Keratinocyte (primary cell): ENCODE data around the gene PALM2AKAP2. TPM values are rescaled to one million over a fixed set of nuclear protein-coding genes. Genes with fewer than 3 reads are reported as not detected.

ENCODE experiments used
- DNase-seq: peaks from one replicate; pipeline ENCODE4 v3.0.0-alpha.2; 2011; ENCODE audit warnings: low read depth, missing footprints, low spot score
- FAIRE-seq: peaks from 2 replicates; lab custom pipeline; 2011; peaks lifted over from hg19 to GRCh38; lab: Jason Lieb, UNC
- H2AFZ ChIP-seq: 2 replicates; pipeline ENCODE4 v1.6.0; 2012; ENCODE audit warnings: low read length, control low read depth, inconsistent platforms; ENCODE audit not compliant: control insufficient read depth
- H3K27ac ChIP-seq: 2 replicates; pipeline ENCODE4 v1.5.1; 2011; ENCODE audit warnings: low read length; ENCODE audit not compliant: control insufficient read depth, insufficient read depth
- H3K27me3 ChIP-seq: 3 replicates; pipeline ENCODE4 v1.6.0; 2011; ENCODE audit warnings: low read length; ENCODE audit not compliant: control insufficient read depth, insufficient read depth; ENCODE audit errors: extremely low read depth
- H3K36me3 ChIP-seq, 2 experiments: 2 replicates in 1 of 2; 3 replicates in 1 of 2; pipeline ENCODE4 v1.5.1; 2011; ENCODE audit warnings: low read length in 2 of 2, mild to moderate bottlenecking in 1 of 2; ENCODE audit not compliant: control insufficient read depth in 2 of 2, insufficient read depth in 2 of 2; ENCODE audit errors: extremely low read depth in 1 of 2
- H3K4me1 ChIP-seq: 3 replicates; pipeline ENCODE4 v1.5.1; 2011; ENCODE audit warnings: low read length; ENCODE audit not compliant: control insufficient read depth, insufficient read depth; ENCODE audit errors: extremely low read depth
- H3K4me2 ChIP-seq: 3 replicates; pipeline ENCODE4 v1.6.0; 2011; ENCODE audit warnings: low read depth, low read length; ENCODE audit not compliant: control insufficient read depth, insufficient read depth; ENCODE audit errors: extremely low read depth
- H3K4me3 ChIP-seq, 3 experiments: fragments of 200-600 bp in 1 of 3; sonication (generic) in 1 of 3; 2 replicates in 2 of 3; 3 replicates in 1 of 3; pipeline ENCODE4 v1.5.1; 2011 to 2016; ENCODE audit warnings: low read length in 3 of 3, mild to moderate bottlenecking in 3 of 3, control low read depth in 2 of 3, inconsistent platforms in 1 of 3, low read depth in 1 of 3, mixed read lengths in 1 of 3, mixed run types in 1 of 3, moderate library complexity in 1 of 3; ENCODE audit not compliant: control insufficient read depth in 2 of 3, insufficient read depth in 2 of 3; ENCODE audit errors: extremely low read depth in 1 of 3
- H3K79me2 ChIP-seq: 2 replicates; pipeline ENCODE4 v1.6.0; 2012; ENCODE audit warnings: low read length; ENCODE audit not compliant: control insufficient read depth, insufficient read depth
- H3K9ac ChIP-seq: 3 replicates; pipeline ENCODE4 v1.6.0; 2011; ENCODE audit warnings: low read length; ENCODE audit not compliant: control insufficient read depth, insufficient read depth; ENCODE audit errors: extremely low read depth
- H3K9me1 ChIP-seq: 3 replicates; pipeline ENCODE4 v1.6.0; 2011; ENCODE audit warnings: low read length; ENCODE audit not compliant: control insufficient read depth, insufficient read depth; ENCODE audit errors: extremely low read depth
- H3K9me3 ChIP-seq: 2 replicates; pipeline ENCODE4 v1.5.1; 2012; ENCODE audit warnings: low read depth, low read length; ENCODE audit not compliant: control insufficient read depth
- H4K20me1 ChIP-seq: 3 replicates; pipeline ENCODE4 v1.6.0; 2011; ENCODE audit warnings: low read length; ENCODE audit not compliant: control insufficient read depth, insufficient read depth; ENCODE audit errors: extremely low read depth
- EZH2 ChIP-seq: IDR thresholded peaks from one replicate; pipeline ENCODE4 v1.6.1; 2012; ENCODE audit warnings: inconsistent platforms, mild to moderate bottlenecking, low read length, moderate library complexity
- dilution Hi-C: fragments of 300-500 bp; cut with MboI; formaldehyde crosslinking; loops from one replicate; pipeline ENCODE4 v1.7.0; 2020; ENCODE audit warnings: low sequenced_read_pairs; ENCODE audit not compliant: extremely low pct_ligation_motif_present
- polyA plus RNA-seq, 5 experiments: library from polyadenylated mRNA; depleted of rRNA in 3 of 5; stranded (reverse) in 3 of 5; stranded (forward) in 1 of 5; unstranded in 1 of 5; fragments of >200 nt; gene quantifications; 1 replicate in 1 of 5; 2 replicates in 3 of 5; 3 replicates in 1 of 5; pipeline versions ENCODE4 v1.2.1 to v1.2.3, GENCODE V29; 2011 to 2012; ENCODE audit warnings: missing spikeins in 2 of 5, low read depth in 1 of 5, low replicate concordance in 1 of 5
- TF ChIP-seq, protein P1 (sequence below), 3 experiments: IDR thresholded peaks in 1 of 3; conservative IDR thresholded peaks in 1 of 3; optimal IDR thresholded peaks in 1 of 3; 2 replicates in 2 of 3; 3 replicates in 1 of 3; pipeline versions ENCODE3 to v1.5.1; 2011; ENCODE audit warnings: low read length in 3 of 3, mild to moderate bottlenecking in 3 of 3, moderate library complexity in 2 of 3, control low read depth in 1 of 3, inconsistent platforms in 1 of 3; ENCODE audit not compliant: insufficient read depth in 2 of 3; ENCODE audit errors: extremely low read depth in 1 of 3

Gene PALM2AKAP2
- polyA plus RNA-seq, 1 donor (not counting 4 experiments of a cell fraction or from before 2014, with no cell fraction given): 3.6 TPM

GRCh38 chr9:109802491-109802890, 22.5 kb downstream of the PALM2AKAP2 start:
- peaks cover 10% of the 10 kb centered on the region for H3K4me1 ChIP-seq
- no peak overlapping the region for H3K9ac ChIP-seq
- H2AFZ ChIP-seq: no peak overlapping the region
- H3K27me3 ChIP-seq: no peaks in the 10 kb centered on the region
- H3K36me3 ChIP-seq: no peaks in the 10 kb centered on the region
- FAIRE-seq (no peak), DNase-seq (no peak)
- no peaks in the 10 kb centered on the region for H3K9me3 ChIP-seq
- H3K79me2 ChIP-seq: peaks cover 16% of the 10 kb centered on the region
- no peaks in the 10 kb centered on the region for H3K9me1 ChIP-seq
- H3K4me3 ChIP-seq: no peak overlapping the region
- no peak overlapping the region for H3K27ac ChIP-seq
- no peak for TF ChIP-seq EZH2
- TF ChIP-seq, protein P1, sequence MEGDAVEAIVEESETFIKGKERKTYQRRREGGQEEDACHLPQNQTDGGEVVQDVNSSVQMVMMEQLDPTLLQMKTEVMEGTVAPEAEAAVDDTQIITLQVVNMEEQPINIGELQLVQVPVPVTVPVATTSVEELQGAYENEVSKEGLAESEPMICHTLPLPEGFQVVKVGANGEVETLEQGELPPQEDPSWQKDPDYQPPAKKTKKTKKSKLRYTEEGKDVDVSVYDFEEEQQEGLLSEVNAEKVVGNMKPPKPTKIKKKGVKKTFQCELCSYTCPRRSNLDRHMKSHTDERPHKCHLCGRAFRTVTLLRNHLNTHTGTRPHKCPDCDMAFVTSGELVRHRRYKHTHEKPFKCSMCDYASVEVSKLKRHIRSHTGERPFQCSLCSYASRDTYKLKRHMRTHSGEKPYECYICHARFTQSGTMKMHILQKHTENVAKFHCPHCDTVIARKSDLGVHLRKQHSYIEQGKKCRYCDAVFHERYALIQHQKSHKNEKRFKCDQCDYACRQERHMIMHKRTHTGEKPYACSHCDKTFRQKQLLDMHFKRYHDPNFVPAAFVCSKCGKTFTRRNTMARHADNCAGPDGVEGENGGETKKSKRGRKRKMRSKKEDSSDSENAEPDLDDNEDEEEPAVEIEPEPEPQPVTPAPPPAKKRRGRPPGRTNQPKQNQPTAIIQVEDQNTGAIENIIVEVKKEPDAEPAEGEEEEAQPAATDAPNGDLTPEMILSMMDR (optimal IDR thresholded peaks at IDR 0.05 in 1 of 3, IDR thresholded peaks at IDR 0.05 in 1 of 3, conservative IDR thresholded peaks at IDR 0.05 in 1 of 3; ENCODE audit: extremely low read depth in 1 of 3, insufficient read depth in 2 of 3, low read length in 3 of 3): no peak
- H4K20me1 ChIP-seq: no peaks in the 10 kb centered on the region
- H3K4me2 ChIP-seq: no peak overlapping the region
- dilution Hi-C loops: no loop called here

GRCh38 chr9:109805050-109805449, 25.1 kb downstream of the PALM2AKAP2 start:
- H3K79me2 ChIP-seq: peaks cover 12% of the 10 kb centered on the region
- FAIRE-seq (no peak), DNase-seq (no peak)

More at GRCh38 chr9:109805050-109805449, 25.1 kb downstream of the PALM2AKAP2 start:
- H2AFZ ChIP-seq: no peak overlapping the region
- dilution Hi-C loops: no loop called here
- H3K4me3 ChIP-seq: no peak overlapping the region
- peaks cover 6% of the 10 kb centered on the region for H3K4me1 ChIP-seq
- no peak overlapping the region for H3K9ac ChIP-seq
- no peaks in the 10 kb centered on the region for H3K9me3 ChIP-seq
- H3K27me3 ChIP-seq: no peaks in the 10 kb centered on the region
- no peaks in the 10 kb centered on the region for H3K9me1 ChIP-seq
- TF ChIP-seq EZH2: no peak
- TF ChIP-seq, protein P1 (optimal IDR thresholded peaks at IDR 0.05 in 1 of 3, IDR thresholded peaks at IDR 0.05 in 1 of 3, conservative IDR thresholded peaks at IDR 0.05 in 1 of 3; ENCODE audit: extremely low read depth in 1 of 3, insufficient read depth in 2 of 3, low read length in 3 of 3): no peak
- H4K20me1 ChIP-seq: no peaks in the 10 kb centered on the region
- H3K27ac ChIP-seq: no peak overlapping the region
- H3K4me2 ChIP-seq: no peak overlapping the region
- H3K36me3 ChIP-seq: no peaks in the 10 kb centered on the region
